ENCODE data around the gene GPN3.
A peak's percentile ranks its signal among the peaks of the same experiment; 100 is the strongest.

GPN3 gene

GRCh38 chr12:110505332-110505731 is 37.3 kb upstream of the GPN3 start:
- no peak overlapping the region for H3K27ac ChIP-seq

GRCh38 chr12:110503432-110503831 is 35.4 kb upstream of the GPN3 start:
- Histone ChIP-seq H3K9me3 (no peaks in the 10 kb centered on the region), H3K27me3 (no peaks in the 10 kb centered on the region), H3K36me3 (no peaks in the 10 kb centered on the region), H3K4me1 (ENCODE audit: control insufficient read depth in 1 of 2, insufficient read depth in 1 of 2, low read depth in 1 of 2, low read length in 1 of 2) (peaks cover 39 to 41% of the 10 kb centered on the region in 2 experiments), H3K27ac (no peak overlapping the region), H3K4me3 (ENCODE audit: low read depth in 1 of 2, low read length in 1 of 2) (no peak overlapping the region)
- TF ChIP-seq CTCF (IDR thresholded peaks at IDR 0.05): no peak

More at GRCh38 chr12:110505332-110505731, 37.3 kb upstream of the GPN3 start:
- no peaks in the 10 kb centered on the region for H3K36me3 ChIP-seq
- no peaks in the 10 kb centered on the region for H3K27me3 ChIP-seq
- H3K4me3 ChIP-seq (ENCODE audit: low read depth in 1 of 2, low read length in 1 of 2): no peak overlapping the region
- peaks cover 20 to 22% of the 10 kb centered on the region in 2 experiments for H3K4me1 ChIP-seq (ENCODE audit: control insufficient read depth in 1 of 2, insufficient read depth in 1 of 2, low read depth in 1 of 2, low read length in 1 of 2)
- no peak for TF ChIP-seq CTCF (IDR thresholded peaks at IDR 0.05)
- no peaks in the 10 kb centered on the region for H3K9me3 ChIP-seq

GRCh38 chr12:110501752-110502738 is 34.0 kb upstream of the GPN3 start, which contains the start of the genes RAD9B and VPS29:
RAD9B (plus strand) TSS chr12:110502331; CDS start chr12:110502338, 7 bp downstream.
VPS29 (minus strand) TSS chr12:110502111; CDS start chr12:110502051, 60 bp downstream.
- Histone ChIP-seq H3K36me3 (no peaks in the 10 kb centered on the region), H3K27me3 (no peaks in the 10 kb centered on the region), H3K4me1 (ENCODE audit: control insufficient read depth in 1 of 2, insufficient read depth in 1 of 2, low read depth in 1 of 2, low read length in 1 of 2) (peaks cover 45 to 46% of the 10 kb centered on the region in 2 experiments), H3K9me3 (no peaks in the 10 kb centered on the region), H3K27ac (peak within 1 kb of the TSS; percentile 92), H3K4me3 (ENCODE audit: low read depth in 1 of 2, low read length in 1 of 2) (peak within 1 kb of the TSS; percentile 80 to 96)
- peak; percentile 44 for TF ChIP-seq CTCF (IDR thresholded peaks at IDR 0.05)

- no peak for TF ChIP-seq CTCF (IDR thresholded peaks at IDR 0.05)
Observed at GRCh38 chr12:110501399-110501751, 33.3 kb upstream of the GPN3 start.

GRCh38 chr12:110498984-110499706 is 31.1 kb upstream of the GPN3 start:
- H3K27ac ChIP-seq: peak overlapping the region; percentile 92

More at GRCh38 chr12:110501399-110501751, 33.3 kb upstream of the GPN3 start:
- H3K36me3 ChIP-seq: no peaks in the 10 kb centered on the region
- H3K4me1 ChIP-seq (ENCODE audit: control insufficient read depth in 1 of 2, insufficient read depth in 1 of 2, low read depth in 1 of 2, low read length in 1 of 2): peaks cover 45 to 46% of the 10 kb centered on the region in 2 experiments
- peak overlapping the region; percentile 92 for H3K27ac ChIP-seq
- H3K27me3 ChIP-seq: no peaks in the 10 kb centered on the region
- no peaks in the 10 kb centered on the region for H3K9me3 ChIP-seq
- peak overlapping the region; percentile 80 to 96 for H3K4me3 ChIP-seq (ENCODE audit: low read depth in 1 of 2, low read length in 1 of 2)

More at GRCh38 chr12:110498984-110499706, 31.1 kb upstream of the GPN3 start:
- Histone ChIP-seq H3K36me3 (peaks cover 19% of the 10 kb centered on the region), H3K27me3 (no peaks in the 10 kb centered on the region), H3K4me3 (ENCODE audit: low read depth in 1 of 2, low read length in 1 of 2) (no peak overlapping the region), H3K9me3 (no peaks in the 10 kb centered on the region), H3K4me1 (ENCODE audit: control insufficient read depth in 1 of 2, insufficient read depth in 1 of 2, low read depth in 1 of 2, low read length in 1 of 2) (peaks cover 45 to 46% of the 10 kb centered on the region in 2 experiments)
- TF ChIP-seq CTCF (IDR thresholded peaks at IDR 0.05): no peak

Measured in neutrophil (primary cell).